HUES48 (cell line): ENCODE data around the gene ACY1.

Source experiments
- H3K27ac ChIP-seq: one replicate; pipeline ENCODE4 v1.7.0; 2013; ENCODE audit warnings: low read depth, low read length, inconsistent platforms
- H3K27me3 ChIP-seq: 2 replicates; pipeline ENCODE4 v1.6.1; 2013; ENCODE audit warnings: mild to moderate bottlenecking, low read length; ENCODE audit not compliant: control insufficient read depth, insufficient read depth
- H3K36me3 ChIP-seq: 2 replicates; pipeline ENCODE4 v1.6.1; 2013; ENCODE audit warnings: low read length; ENCODE audit not compliant: control insufficient read depth, insufficient read depth
- H3K4me1 ChIP-seq: 2 replicates; pipeline ENCODE4 v1.6.1; 2013; ENCODE audit warnings: mild to moderate bottlenecking, low read length; ENCODE audit not compliant: control insufficient read depth, insufficient read depth
- H3K4me3 ChIP-seq: 2 replicates; pipeline ENCODE4 v1.5.1; 2013; ENCODE audit warnings: mild to moderate bottlenecking, low read depth, low read length
- H3K9ac ChIP-seq: 2 replicates; pipeline ENCODE4 v1.6.1; 2013; ENCODE audit warnings: mild to moderate bottlenecking, low read depth, low read length, moderate library complexity
- H3K9me3 ChIP-seq: 2 replicates; pipeline ENCODE4 v1.6.1; 2013; ENCODE audit warnings: low read length; ENCODE audit not compliant: control insufficient read depth, insufficient read depth

ACY1 gene

DNA sequence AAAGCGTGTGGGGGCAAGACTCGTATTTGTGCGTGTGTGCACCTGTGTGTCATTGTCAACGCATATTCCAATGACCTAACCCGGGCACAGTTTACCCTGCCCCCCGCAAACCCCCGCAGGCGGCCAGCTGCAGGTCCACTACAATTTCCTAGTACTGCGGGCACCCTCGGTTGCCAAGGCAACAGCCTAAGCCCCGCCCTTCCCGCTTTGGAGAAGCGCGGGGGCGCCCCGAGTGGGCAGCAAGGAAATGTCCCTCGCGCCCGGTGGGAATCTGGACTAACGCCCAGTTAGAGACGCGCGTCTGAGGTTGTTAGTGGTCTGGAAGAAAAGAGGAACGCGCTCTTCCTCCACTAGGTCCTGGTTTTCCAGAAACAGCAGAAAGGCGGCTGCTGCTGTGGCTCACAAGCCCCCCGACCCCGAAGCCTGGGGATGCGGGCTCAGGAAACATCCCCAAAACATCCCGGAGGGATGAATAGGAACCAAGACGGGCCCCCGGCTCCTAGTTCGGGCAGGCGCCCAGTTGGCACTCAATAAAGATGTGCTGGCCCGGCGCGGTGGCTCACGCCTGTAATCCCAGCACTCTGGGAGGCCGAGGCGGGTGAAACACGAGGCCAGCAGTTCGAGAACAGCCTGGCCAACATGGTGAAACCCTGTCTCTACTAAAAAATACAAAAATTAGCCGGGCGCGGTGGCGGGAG lies 7.3 kb upstream of the ACY1 start:
- Histone ChIP-seq H3K9me3 (no peaks in the 10 kb centered on the region), H3K36me3 (no peaks in the 10 kb centered on the region), H3K9ac (no peak overlapping the region), H3K4me1 (peaks cover 16% of the 10 kb centered on the region), H3K27ac (no peak overlapping the region), H3K27me3 (peaks cover 30% of the 10 kb centered on the region), H3K4me3 (peak overlapping the region; percentile 59)

DNA sequence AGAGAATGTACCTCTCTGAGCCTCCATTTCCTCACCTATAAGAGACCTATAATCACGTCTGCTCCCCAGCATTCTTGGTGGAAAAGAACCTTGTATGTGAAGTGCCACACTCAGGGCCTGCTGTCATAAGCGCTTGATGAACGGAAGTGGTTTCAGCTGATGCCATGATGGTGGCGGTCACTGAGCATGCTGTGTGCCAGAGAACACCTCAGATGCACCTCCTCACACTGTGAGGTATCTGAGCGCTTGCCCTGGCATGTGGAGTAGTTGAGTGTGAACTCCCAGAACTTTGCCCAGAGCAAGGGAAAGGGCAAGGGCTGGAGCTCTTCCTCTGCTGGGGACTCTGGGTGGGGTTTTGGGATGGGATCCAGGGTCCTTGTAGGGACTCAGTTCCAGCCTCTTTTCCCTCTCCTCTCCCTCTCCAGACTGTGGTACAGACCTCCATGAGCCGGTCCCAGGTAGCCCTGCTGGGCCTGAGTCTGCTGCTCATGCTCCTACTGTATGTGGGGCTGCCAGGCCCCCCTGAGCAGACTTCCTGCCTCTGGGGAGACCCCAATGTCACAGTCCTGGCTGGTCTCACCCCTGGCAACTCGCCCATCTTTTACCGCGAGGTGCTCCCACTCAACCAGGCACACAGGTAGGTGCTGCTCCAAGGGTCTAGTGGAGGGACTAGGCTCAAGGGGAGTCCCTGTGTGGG lies 5.7 kb upstream of the ACY1 start:
- Histone ChIP-seq H3K27ac (no peak overlapping the region), H3K4me1 (peaks cover 20% of the 10 kb centered on the region), H3K9ac (no peak overlapping the region)

DNA sequence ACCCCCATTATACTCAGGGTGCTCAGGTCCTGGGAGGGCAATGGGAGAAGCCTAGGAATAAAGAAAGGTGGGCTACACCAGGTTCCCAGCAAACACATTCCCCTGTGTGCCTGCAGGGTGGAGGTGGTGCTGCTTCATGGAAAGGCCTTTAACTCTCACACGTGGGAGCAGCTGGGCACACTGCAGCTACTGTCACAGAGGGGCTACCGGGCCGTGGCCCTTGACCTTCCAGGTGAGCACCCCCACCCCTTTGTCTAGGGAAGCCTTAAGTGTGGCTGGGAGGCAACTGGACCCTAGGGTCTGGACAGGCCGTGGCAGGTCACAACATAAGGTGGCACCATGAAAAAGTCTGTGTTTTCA lies 5.2 kb upstream of the ACY1 start:
- H3K27ac ChIP-seq: no peak overlapping the region
- no peaks in the 10 kb centered on the region for H3K36me3 ChIP-seq
- no peak overlapping the region for H3K9ac ChIP-seq
- H3K27me3 ChIP-seq: peaks cover 30% of the 10 kb centered on the region
- no peaks in the 10 kb centered on the region for H3K9me3 ChIP-seq
- H3K4me1 ChIP-seq: peaks cover 20% of the 10 kb centered on the region
- H3K4me3 ChIP-seq: no peak overlapping the region

More for the DNA sequence above, 5.7 kb upstream of the ACY1 start:
- H3K4me3 ChIP-seq: no peak overlapping the region
- peaks cover 30% of the 10 kb centered on the region for H3K27me3 ChIP-seq
- no peaks in the 10 kb centered on the region for H3K9me3 ChIP-seq
- H3K36me3 ChIP-seq: no peaks in the 10 kb centered on the region

DNA sequence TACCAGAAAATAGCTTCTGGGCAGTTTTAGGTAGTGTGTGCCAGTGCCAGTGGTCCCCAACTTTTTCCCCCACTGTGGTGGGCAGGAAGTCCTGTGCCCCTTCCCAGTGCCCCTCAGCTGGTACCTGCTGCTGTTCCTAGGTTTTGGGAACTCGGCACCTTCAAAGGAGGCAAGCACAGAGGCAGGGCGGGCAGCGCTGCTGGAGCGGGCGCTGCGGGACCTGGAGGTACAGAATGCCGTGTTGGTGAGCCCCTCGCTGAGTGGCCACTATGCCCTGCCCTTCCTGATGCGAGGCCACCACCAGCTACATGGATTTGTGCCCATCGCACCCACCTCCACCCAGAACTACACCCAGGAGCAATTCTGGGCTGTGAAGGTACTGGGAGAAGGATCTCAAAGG lies 3.1 kb upstream of the ACY1 start:
- H3K36me3 ChIP-seq: no peaks in the 10 kb centered on the region
- peaks cover 14% of the 10 kb centered on the region for H3K4me1 ChIP-seq
- no peak overlapping the region for H3K27ac ChIP-seq
- no peak overlapping the region for H3K4me3 ChIP-seq
- H3K27me3 ChIP-seq: peaks cover 19% of the 10 kb centered on the region
- no peaks in the 10 kb centered on the region for H3K9me3 ChIP-seq
- H3K9ac ChIP-seq: no peak overlapping the region

DNA sequence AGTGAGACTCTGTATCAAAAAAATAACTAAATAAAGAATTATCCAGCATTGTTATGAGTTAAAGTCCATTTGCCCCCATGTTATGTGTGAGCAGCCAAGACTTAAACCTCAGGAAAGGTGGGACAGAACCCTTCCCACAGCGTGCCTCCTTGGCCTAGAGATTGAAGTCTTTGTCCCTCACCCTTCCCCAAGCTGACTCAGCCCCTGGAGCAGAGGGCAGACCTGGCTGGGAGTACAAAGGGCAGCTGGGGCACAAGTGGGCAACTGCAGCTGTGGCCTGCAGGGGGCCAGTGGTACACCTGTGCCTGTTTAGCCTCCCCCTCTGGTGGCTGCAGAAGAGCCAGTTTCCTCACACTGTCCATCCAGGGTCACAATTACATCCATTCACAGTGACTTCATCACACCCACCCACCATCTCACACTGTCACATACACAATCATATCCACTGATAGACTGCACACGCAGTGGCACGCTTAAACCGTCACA lies 940 bp upstream of the ACY1 start:
- H3K9ac ChIP-seq: peak overlapping the region; percentile 59
- H3K9me3 ChIP-seq: no peaks in the 10 kb centered on the region
- peak overlapping the region; percentile 76 for H3K4me3 ChIP-seq
- H3K4me1 ChIP-seq: peaks cover 8% of the 10 kb centered on the region; the same call in 1 of the 2 replicates
- H3K36me3 ChIP-seq: no peaks in the 10 kb centered on the region
- 0 out of 2 replicates have a peak, but pooled peaks cover 2% of the 10 kb centered on the region for H3K27me3 ChIP-seq
- peak overlapping the region; percentile 94 for H3K27ac ChIP-seq

DNA sequence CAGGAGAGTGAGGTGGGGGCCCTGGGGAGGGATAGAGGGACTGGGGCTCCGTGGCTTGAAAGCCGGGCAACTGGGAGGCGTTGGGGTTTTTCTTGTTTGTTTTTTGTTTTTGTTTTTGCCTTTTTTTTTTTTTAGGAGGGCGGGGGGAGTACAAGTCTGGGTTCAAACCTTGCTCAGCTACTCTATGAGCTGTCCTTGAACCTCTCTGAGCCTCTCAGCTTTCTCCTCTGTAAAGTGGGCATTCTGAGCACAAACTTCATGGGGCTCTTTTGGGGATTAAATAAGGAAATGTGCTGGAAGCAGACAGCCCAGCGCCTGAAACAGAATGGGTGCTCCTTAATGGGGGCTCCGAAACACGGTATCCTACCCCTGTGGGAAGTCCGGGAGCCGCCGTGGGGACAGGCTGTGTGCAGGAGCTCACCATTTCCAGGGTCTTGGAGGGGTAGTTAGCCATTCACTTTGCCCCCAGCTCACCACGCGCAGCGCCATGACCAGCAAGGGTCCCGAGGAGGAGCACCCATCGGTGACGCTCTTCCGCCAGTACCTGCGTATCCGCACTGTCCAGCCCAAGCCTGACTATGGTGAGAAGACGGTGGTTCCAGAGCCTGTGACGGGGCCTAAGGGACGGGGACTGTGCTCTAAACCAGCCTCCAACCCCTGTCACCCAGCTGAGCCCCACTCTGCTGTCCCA lies 388 bp downstream of the ACY1 start:
- no peaks in the 10 kb centered on the region for H3K36me3 ChIP-seq
- no peaks in the 10 kb centered on the region for H3K9me3 ChIP-seq
- peak overlapping the region; percentile 94 for H3K27ac ChIP-seq
- peak overlapping the region; percentile 59 for H3K9ac ChIP-seq
- H3K4me1 ChIP-seq: peaks cover 8% of the 10 kb centered on the region; the same call in 1 of the 2 replicates
- no peaks in the 10 kb centered on the region for H3K27me3 ChIP-seq
- peak overlapping the region; percentile 76 for H3K4me3 ChIP-seq

DNA sequence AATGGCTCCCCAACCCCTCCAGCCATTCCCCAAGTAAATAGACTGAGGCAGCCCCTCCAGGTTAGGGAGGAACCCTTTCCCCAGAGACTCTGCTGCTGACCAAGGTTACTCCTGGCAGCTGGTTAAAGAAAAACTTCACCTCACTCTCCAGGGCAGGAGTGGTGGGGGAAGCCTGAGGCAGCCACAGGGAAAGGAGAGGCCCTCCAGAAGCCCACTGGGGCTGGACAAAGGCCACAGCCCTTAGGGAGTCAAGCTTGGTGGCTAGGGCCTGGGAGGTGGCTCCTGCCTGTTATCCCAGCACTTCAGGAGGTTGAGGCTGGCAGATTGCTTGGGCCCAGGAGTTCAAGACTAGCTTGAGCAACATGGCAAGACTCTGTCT lies 923 bp downstream of the ACY1 start:
- H3K4me3 ChIP-seq: no peak overlapping the region
- peaks cover 8% of the 10 kb centered on the region; the same call in 1 of the 2 replicates for H3K4me1 ChIP-seq
- H3K9me3 ChIP-seq: no peaks in the 10 kb centered on the region
- no peak overlapping the region for H3K27ac ChIP-seq
- H3K36me3 ChIP-seq: peaks cover 3% of the 10 kb centered on the region; the same call in 1 of the 2 replicates
- H3K27me3 ChIP-seq: no peaks in the 10 kb centered on the region
- H3K9ac ChIP-seq: no peak overlapping the region

DNA sequence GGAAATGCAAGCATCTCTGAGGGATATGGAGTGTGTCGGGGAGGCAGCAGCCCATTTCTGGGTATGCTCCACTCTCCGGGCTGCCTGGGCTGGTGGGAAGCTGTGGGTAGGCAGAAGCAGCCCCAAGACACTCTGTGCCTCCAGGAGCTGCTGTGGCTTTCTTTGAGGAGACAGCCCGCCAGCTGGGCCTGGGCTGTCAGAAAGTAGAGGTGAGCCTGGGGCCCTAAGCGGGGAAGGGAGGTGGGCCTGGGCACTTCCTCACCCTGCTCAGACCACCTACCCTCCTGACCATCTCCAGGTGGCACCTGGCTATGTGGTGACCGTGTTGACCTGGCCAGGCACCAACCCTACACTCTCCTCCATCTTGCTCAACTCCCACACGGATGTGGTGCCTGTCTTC lies 1.7 kb downstream of the ACY1 start:
- Histone ChIP-seq H3K4me1 (peaks cover 8% of the 10 kb centered on the region; the same call in 1 of the 2 replicates), H3K27me3 (no peaks in the 10 kb centered on the region), H3K9ac (no peak overlapping the region), H3K4me3 (no peak overlapping the region), H3K36me3 (peaks cover 3% of the 10 kb centered on the region; the same call in 1 of the 2 replicates), H3K9me3 (no peaks in the 10 kb centered on the region), H3K27ac (no peak overlapping the region)

DNA sequence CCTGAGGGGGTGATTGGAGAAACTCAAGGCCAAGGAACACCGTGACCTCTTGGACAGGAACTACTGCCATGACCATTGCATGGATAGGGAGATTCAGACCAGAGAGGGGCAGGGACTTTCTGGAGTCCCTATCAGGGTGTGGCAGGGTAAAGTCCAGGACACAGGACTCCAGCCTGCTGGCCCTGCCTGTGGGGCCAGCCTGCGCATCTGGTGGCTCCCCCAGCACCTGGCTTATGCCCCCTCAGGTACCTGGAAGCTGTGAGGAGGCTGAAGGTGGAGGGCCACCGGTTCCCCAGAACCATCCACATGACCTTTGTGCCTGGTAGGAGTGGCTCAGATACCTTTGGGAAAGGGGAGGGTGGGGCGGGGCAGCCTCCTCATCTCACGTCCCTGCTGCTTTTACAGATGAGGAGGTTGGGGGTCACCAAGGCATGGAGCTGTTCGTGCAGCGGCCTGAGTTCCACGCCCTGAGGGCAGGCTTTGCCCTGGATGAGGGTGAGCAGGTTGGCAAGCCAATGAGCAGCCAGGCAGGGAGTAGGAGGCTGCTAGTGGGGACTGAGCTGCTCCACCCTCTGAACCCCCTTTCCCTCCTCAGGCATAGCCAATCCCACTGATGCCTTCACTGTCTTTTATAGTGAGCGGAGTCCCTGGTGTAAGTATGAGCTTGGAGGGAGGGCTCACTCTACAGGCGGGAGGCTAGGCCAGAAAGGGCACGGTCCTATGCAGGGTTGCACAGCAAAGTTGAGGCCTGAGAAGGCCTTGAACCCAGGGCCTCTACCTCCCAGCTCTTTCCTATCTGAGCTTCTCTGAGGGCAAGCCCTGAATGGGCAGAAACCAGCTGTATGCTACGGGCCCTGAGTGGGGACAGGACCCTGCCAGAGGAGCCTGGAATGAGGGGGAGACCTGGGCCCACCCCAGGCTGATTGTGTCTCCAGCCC lies 2.9 kb downstream of the ACY1 start:
- Histone ChIP-seq H3K27me3 (no peaks in the 10 kb centered on the region), H3K9ac (no peak overlapping the region), H3K9me3 (no peaks in the 10 kb centered on the region), H3K4me3 (no peak overlapping the region), H3K36me3 (peaks cover 3% of the 10 kb centered on the region; the same call in 1 of the 2 replicates), H3K27ac (no peak overlapping the region), H3K4me1 (peaks cover 8% of the 10 kb centered on the region; the same call in 1 of the 2 replicates)

DNA sequence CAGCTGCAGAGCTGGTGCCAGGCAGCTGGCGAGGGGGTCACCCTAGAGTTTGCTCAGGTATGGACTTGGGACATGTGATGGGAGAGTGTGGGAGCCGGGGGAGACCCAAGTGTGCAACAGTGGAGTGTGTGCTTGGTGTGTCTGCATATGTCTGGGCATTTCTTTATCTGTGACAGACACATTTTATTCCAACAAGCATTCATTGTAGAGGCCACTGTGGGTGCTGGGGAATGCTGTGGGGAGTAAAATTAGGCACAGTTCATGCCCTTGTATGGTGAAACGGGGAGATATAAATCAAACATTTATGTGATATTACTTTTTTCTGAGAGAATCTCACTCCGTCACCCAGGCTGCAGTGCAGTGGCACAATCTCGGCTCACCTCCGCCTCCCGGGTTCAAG lies 4.2 kb downstream of the ACY1 start:
- peaks cover 13% of the 10 kb centered on the region for H3K36me3 ChIP-seq
- H3K27ac ChIP-seq: no peak overlapping the region
- no peak overlapping the region for H3K4me3 ChIP-seq
- no peaks in the 10 kb centered on the region for H3K27me3 ChIP-seq
- H3K9me3 ChIP-seq: no peaks in the 10 kb centered on the region
- H3K9ac ChIP-seq: no peak overlapping the region
- 0 out of 2 replicates have a peak, but pooled peaks cover 4% of the 10 kb centered on the region for H3K4me1 ChIP-seq
